Thyroid gland (tissue), 4 donors: Measurements from ENCODE around the gene P4HA1.

Experiments used
- CTCF ChIP-seq, 6 experiments: fragments of 200-600 bp in 3 of 6; fragments of 450-650 bp in 3 of 6; sonication (generic) in 3 of 6; IDR thresholded peaks; one replicate each; pipeline ENCODE4 v1.5.1; 2016 to 2019; ENCODE audit warnings: antibody characterized with exemption in 6 of 6, mild to moderate bottlenecking in 2 of 6, inconsistent platforms in 1 of 6, moderate library complexity in 1 of 6
- POLR2A ChIP-seq, 2 donors: fragments of 450-650 bp; IDR thresholded peaks; one replicate each; pipeline ENCODE4 v1.6.1; 2017; ENCODE audit warnings: antibody characterized with exemption in 2 of 2, mild to moderate bottlenecking in 2 of 2, moderate library complexity in 1 of 2

GRCh38 chr10:73096449-73097304 is at the start of gene P4HA1:
- peak in 5 of 6 experiments; percentile 15 to 69 (median 60) for TF ChIP-seq CTCF (IDR thresholded peaks at IDR 0.05)
- TF ChIP-seq POLR2A (IDR thresholded peaks at IDR 0.05) = peak; percentile 93 to 99
